Measurements from ENCODE around the gene BPIFB2.

BPIFB2 gene

GRCh38 chr20:33012327-33013189 is 5.1 kb downstream of the BPIFB2 start:
- TF ChIP-seq CTCF (conservative IDR thresholded peaks at IDR 0.05; ENCODE audit: low read depth, low read length) = no peak
- H3K4me3 ChIP-seq (ENCODE audit: low read length) = no peak overlapping the region
- DNase-seq (ENCODE audit: low read depth) = no peak

GRCh38 chr20:33013701-33014326 is 6.3 kb downstream of the BPIFB2 start:
- H3K4me3 ChIP-seq (ENCODE audit: low read length) = no peak overlapping the region
- DNase-seq (ENCODE audit: low read depth) = no peak
- TF ChIP-seq CTCF (conservative IDR thresholded peaks at IDR 0.05; ENCODE audit: low read depth, low read length) = no peak

- TF ChIP-seq CTCF (conservative IDR thresholded peaks at IDR 0.05; ENCODE audit: low read depth, low read length) = no peak
- DNase-seq (ENCODE audit: low read depth) = no peak
- H3K4me3 ChIP-seq (ENCODE audit: low read length) = no peak overlapping the region
Measured at GRCh38 chr20:33014336-33015113, 7.0 kb downstream of the BPIFB2 start.

GRCh38 chr20:33015114-33015484 is 7.6 kb downstream of the BPIFB2 start:
- no peak for TF ChIP-seq CTCF (conservative IDR thresholded peaks at IDR 0.05; ENCODE audit: low read depth, low read length)
- no peak for DNase-seq (ENCODE audit: low read depth)
- H3K4me3 ChIP-seq (ENCODE audit: low read length) = no peak overlapping the region

- no peak for DNase-seq (ENCODE audit: low read depth)
- no peak for TF ChIP-seq CTCF (conservative IDR thresholded peaks at IDR 0.05; ENCODE audit: low read depth, low read length)
- H3K4me3 ChIP-seq (ENCODE audit: low read length) = no peak overlapping the region
Measured at GRCh38 chr20:33015700-33016580, 8.4 kb downstream of the BPIFB2 start.

- no peak for TF ChIP-seq CTCF (conservative IDR thresholded peaks at IDR 0.05; ENCODE audit: low read depth, low read length)
- no peak overlapping the region for H3K4me3 ChIP-seq (ENCODE audit: low read length)
- DNase-seq (ENCODE audit: low read depth) = no peak
Measured at GRCh38 chr20:33016581-33017109, 9.1 kb downstream of the BPIFB2 start.
